ENCODE measurements around the gene ARHGAP25. TPM values are rescaled to one million over a fixed set of nuclear protein-coding genes. Genes with fewer than 3 reads are reported as not detected.
A peak's percentile ranks its signal among the peaks of the same experiment; 100 is the strongest.

ARHGAP25 gene
- polyA plus RNA-seq, 3 donors: 20.8 to 56.8 (median 36.3) TPM

- Mint-ChIP-seq H3K4me3 (no peak overlapping the region), H3K36me3 (peaks cover 0 to 2% of the 10 kb centered on the region in 2 donors), H3K27me3 (ENCODE audit: low read depth in 3 of 3) (no peaks in the 10 kb centered on the region), H3K27ac (peak overlapping the region in 2 of 7 donors; percentile 40 to 58), H3K4me1 (peaks cover 52% of the 10 kb centered on the region), H3K9me3 (no peaks in the 10 kb centered on the region)
- Histone ChIP-seq H2AFZ (ENCODE audit: insufficient read depth, low read depth, low read length, poor library complexity, severe bottlenecking) (no peak overlapping the region), H3K4me3 (replicated peaks in 1 of 3; ENCODE audit: low read depth in 2 of 3, low read length in 3 of 3) (no peak overlapping the region), H3K27me3 (ENCODE audit: control insufficient read depth in 2 of 2, insufficient read depth in 2 of 2, low read length in 2 of 2) (no peaks in the 10 kb centered on the region), H3K27ac (ENCODE audit: low read depth in 1 of 2, low read length in 2 of 2) (no peak overlapping the region), H3K4me2 (replicated peaks; ENCODE audit: extremely low read depth, low read length, poor library complexity, severe bottlenecking) (no peak overlapping the region), H3K79me2 (ENCODE audit: insufficient read depth, low read length) (no peaks in the 10 kb centered on the region), H3K9me3 (replicated peaks in 1 of 2; ENCODE audit: control insufficient read depth in 1 of 2, insufficient read depth in 1 of 2, low read length in 2 of 2) (no peaks in the 10 kb centered on the region), H3K36me3 (replicated peaks in 1 of 2; ENCODE audit: control insufficient read depth in 1 of 2, insufficient read depth in 2 of 2, low read length in 2 of 2) (no peaks in the 10 kb centered on the region), H4K20me1 (ENCODE audit: insufficient read depth, low read length) (no peaks in the 10 kb centered on the region), H3K9ac (ENCODE audit: insufficient read depth, low read length, poor library complexity, severe bottlenecking) (no peak overlapping the region), H3K4me1 (ENCODE audit: control insufficient read depth in 1 of 2, insufficient read depth in 2 of 2, low read length in 2 of 2) (peaks cover 40 to 49% of the 10 kb centered on the region in 2 donors)
- DNase-seq: no peak
- WGBS (ENCODE audit: insufficient coverage): 100% methylated on average over 2 of the region's 3 CpGs
- TF ChIP-seq CTCF (IDR thresholded peaks at IDR 0.05): no peak
- intact Hi-C loops (cut with micrococcal nuclease): no loop called here
Observed at GRCh38 chr2:68855550-68855949, 120.9 kb downstream of the ARHGAP25 start.

- Histone ChIP-seq H3K36me3 (replicated peaks in 1 of 2; ENCODE audit: control insufficient read depth in 1 of 2, insufficient read depth in 2 of 2, low read length in 2 of 2) (no peaks in the 10 kb centered on the region), H3K9me3 (replicated peaks in 1 of 2; ENCODE audit: control insufficient read depth in 1 of 2, insufficient read depth in 1 of 2, low read length in 2 of 2) (no peaks in the 10 kb centered on the region), H3K4me2 (replicated peaks; ENCODE audit: extremely low read depth, low read length, poor library complexity, severe bottlenecking) (peak overlapping the region; percentile 22), H3K4me1 (ENCODE audit: control insufficient read depth in 1 of 2, insufficient read depth in 2 of 2, low read length in 2 of 2) (peaks cover 53 to 63% of the 10 kb centered on the region in 2 donors), H3K4me3 (replicated peaks in 1 of 3; ENCODE audit: low read depth in 2 of 3, low read length in 3 of 3) (no peak overlapping the region), H3K27ac (ENCODE audit: low read depth in 1 of 2, low read length in 2 of 2) (peak overlapping the region; percentile 71 to 85), H3K27me3 (ENCODE audit: control insufficient read depth in 2 of 2, insufficient read depth in 2 of 2, low read length in 2 of 2) (no peaks in the 10 kb centered on the region), H3K9ac (ENCODE audit: insufficient read depth, low read length, poor library complexity, severe bottlenecking) (peak overlapping the region; percentile 22), H2AFZ (ENCODE audit: insufficient read depth, low read depth, low read length, poor library complexity, severe bottlenecking) (no peak overlapping the region), H3K79me2 (ENCODE audit: insufficient read depth, low read length) (no peaks in the 10 kb centered on the region), H4K20me1 (ENCODE audit: insufficient read depth, low read length) (no peaks in the 10 kb centered on the region)
- H3K27me3 Mint-ChIP-seq (ENCODE audit: low read depth in 3 of 3): no peaks in the 10 kb centered on the region
- 100% methylated on average over 1 of the region's 3 CpGs for WGBS (ENCODE audit: insufficient coverage)
- H3K4me1 Mint-ChIP-seq: peaks cover 62% of the 10 kb centered on the region
- H3K4me3 Mint-ChIP-seq: peak overlapping the region; percentile 25 to 76
- no peak for TF ChIP-seq CTCF (IDR thresholded peaks at IDR 0.05)
- peak; percentile 32 to 92 (median 45) for DNase-seq
- H3K27ac Mint-ChIP-seq: peak overlapping the region; percentile 77 to 94 (median 91)
- peaks cover 0 to 2% of the 10 kb centered on the region in 2 donors for H3K36me3 Mint-ChIP-seq
- no peaks in the 10 kb centered on the region for H3K9me3 Mint-ChIP-seq
- intact Hi-C loops (cut with micrococcal nuclease): no loop called here
Observed at GRCh38 chr2:68857202-68857845, 122.7 kb downstream of the ARHGAP25 start.

Data from CD14-positive monocyte (primary cell).